ENCODE results near the gene PTPRM.

PTPRM gene

DNA sequence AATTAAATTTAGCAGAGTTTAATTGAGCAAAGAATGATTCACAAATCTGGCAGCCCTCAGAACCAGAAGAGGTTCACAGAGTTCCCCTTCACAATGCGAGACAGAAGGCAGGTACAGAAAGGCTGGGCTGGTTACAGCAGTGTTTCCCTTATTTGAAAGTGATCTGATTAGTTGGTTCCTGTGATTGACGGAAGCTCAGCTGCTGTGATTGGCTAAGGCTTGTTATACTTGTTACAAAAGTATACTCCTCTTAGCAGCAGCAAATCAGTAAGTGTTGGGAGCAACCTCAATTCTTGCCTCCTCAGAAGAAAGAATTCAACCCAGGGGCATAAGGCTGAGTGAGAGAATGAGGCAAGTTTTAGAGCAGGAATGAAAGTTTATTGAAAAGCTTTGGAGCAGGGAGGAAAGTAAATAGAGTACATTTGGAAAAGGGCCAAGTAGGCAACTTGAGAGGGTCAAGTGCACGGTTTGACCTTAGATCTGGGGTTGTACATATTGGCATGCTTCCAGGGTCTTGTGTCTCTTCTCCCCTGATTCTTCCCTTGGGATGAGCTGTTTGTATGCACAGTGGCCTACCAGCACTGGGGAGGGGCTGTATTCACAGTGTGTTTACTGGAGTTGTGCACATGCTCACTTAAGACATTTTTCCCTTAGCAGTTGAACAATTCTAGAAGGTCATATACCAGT lies 610.4 kb downstream of the PTPRM start:
- no peak overlapping the region for H3K27ac ChIP-seq
- TF ChIP-seq CTCF (conservative IDR thresholded peaks at IDR 0.05) = no peak

DNA sequence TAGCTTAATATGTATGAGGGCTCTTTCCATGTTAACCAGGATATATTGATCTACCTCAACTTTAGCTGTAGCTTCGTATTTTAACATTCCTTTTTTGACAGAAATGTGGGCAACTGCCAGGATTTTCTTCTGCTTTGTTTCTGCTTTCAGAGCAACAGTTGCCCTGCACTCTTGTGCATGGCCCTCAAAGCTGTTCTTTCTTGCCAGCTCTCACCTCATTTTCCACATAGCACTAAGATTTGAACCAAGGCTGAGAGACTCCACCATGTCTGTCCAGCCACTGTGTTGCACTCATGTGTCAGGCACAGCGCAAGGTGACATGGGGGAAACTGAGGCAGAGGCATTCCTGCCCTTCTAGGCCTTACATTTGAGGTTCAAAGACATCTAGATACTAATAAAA lies 619.3 kb downstream of the PTPRM start:
- no peak for TF ChIP-seq CTCF (conservative IDR thresholded peaks at IDR 0.05)
- H3K27ac ChIP-seq = no peak overlapping the region

GRCh38 chr18:8188184-8188583 lies 621.1 kb downstream of the PTPRM start:
- H3K27ac ChIP-seq = no peak overlapping the region
- TF ChIP-seq CTCF (conservative IDR thresholded peaks at IDR 0.05) = no peak

- no peak overlapping the region for H3K27ac ChIP-seq
- no peak for TF ChIP-seq CTCF (conservative IDR thresholded peaks at IDR 0.05)
These were observed 623.9 kb downstream of the PTPRM start for GRCh38 chr18:8190980-8191379.

GRCh38 chr18:8194431-8194830 lies 627.3 kb downstream of the PTPRM start:
- no peak for TF ChIP-seq CTCF (conservative IDR thresholded peaks at IDR 0.05)

GRCh38 chr18:8196238-8196637 lies 629.1 kb downstream of the PTPRM start:
- TF ChIP-seq CTCF (conservative IDR thresholded peaks at IDR 0.05) = no peak
- no peak overlapping the region for H3K27ac ChIP-seq

More at GRCh38 chr18:8194431-8194830, 627.3 kb downstream of the PTPRM start:
- no peak overlapping the region for H3K27ac ChIP-seq

- TF ChIP-seq CTCF (conservative IDR thresholded peaks at IDR 0.05) = no peak
- no peak overlapping the region for H3K27ac ChIP-seq
These were observed 630.4 kb downstream of the PTPRM start for GRCh38 chr18:8197499-8197898.
